Measurements from ENCODE around the gene HOXB9.

HOXB9 gene

DNA sequence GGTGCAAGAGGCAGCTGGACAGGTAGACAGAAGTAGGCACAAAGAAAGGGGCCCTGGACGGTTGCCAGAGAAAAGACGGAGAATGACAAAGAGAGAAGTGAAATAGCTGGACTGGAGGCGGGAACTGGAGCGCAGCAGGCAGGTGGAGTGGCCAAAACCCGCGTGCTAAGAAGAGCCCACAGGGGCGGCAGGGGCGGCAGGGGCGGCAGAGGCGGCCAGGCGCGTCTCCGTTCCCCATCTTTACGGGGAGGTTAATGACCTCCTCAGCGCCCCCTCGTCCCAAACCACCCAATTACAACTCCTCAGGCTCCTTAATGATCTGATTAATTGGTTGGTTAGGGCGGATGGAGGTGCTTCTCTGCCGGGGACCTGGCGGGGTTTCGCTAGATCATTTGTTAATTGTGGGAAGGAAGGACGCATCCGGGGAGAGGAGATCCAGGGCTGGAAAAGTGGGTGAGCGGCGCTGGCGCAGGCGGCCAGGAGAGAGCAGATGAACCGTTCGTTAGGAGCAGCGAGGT lies 15.4 kb upstream of the HOXB9 start:
- DNase-seq: no peak
- Histone ChIP-seq H3K4me3 (ENCODE audit: low read depth, low read length) (no peak overlapping the region), H3K27me3 (ENCODE audit: insufficient read depth, low read depth, severe bottlenecking) (peaks cover 100% of the 10 kb centered on the region), H3K36me3 (no peaks in the 10 kb centered on the region), H3K9me3 (ENCODE audit: severe bottlenecking) (peaks cover 4% of the 10 kb centered on the region), H3K27ac (no peak overlapping the region)
- TF ChIP-seq, protein P1, sequence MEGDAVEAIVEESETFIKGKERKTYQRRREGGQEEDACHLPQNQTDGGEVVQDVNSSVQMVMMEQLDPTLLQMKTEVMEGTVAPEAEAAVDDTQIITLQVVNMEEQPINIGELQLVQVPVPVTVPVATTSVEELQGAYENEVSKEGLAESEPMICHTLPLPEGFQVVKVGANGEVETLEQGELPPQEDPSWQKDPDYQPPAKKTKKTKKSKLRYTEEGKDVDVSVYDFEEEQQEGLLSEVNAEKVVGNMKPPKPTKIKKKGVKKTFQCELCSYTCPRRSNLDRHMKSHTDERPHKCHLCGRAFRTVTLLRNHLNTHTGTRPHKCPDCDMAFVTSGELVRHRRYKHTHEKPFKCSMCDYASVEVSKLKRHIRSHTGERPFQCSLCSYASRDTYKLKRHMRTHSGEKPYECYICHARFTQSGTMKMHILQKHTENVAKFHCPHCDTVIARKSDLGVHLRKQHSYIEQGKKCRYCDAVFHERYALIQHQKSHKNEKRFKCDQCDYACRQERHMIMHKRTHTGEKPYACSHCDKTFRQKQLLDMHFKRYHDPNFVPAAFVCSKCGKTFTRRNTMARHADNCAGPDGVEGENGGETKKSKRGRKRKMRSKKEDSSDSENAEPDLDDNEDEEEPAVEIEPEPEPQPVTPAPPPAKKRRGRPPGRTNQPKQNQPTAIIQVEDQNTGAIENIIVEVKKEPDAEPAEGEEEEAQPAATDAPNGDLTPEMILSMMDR (IDR thresholded peaks at IDR 0.05; ENCODE audit: low read depth, low read length): no peak

DNA sequence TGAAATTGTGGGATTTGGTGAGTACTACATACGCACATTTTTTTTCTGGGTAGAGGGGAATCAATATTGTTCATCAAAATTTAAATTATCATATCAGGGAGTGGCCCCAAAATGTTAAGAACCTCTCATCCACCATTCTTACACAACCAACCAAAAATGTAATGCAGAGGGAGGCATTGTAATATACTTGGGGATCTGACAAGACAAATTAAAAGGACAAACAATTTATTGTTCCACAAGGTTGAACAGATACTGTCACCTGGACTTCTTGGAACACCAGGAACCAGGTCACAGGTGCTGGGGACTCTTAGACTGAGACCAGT lies 14.7 kb upstream of the HOXB9 start:
- no peak overlapping the region for H3K27ac ChIP-seq
- no peak overlapping the region for H3K4me3 ChIP-seq (ENCODE audit: low read depth, low read length)
- TF ChIP-seq, protein P1 (IDR thresholded peaks at IDR 0.05; ENCODE audit: low read depth, low read length): no peak
- H3K9me3 ChIP-seq (ENCODE audit: severe bottlenecking): peaks cover 4% of the 10 kb centered on the region
- peaks cover 98% of the 10 kb centered on the region for H3K27me3 ChIP-seq (ENCODE audit: insufficient read depth, low read depth, severe bottlenecking)
- H3K36me3 ChIP-seq: no peaks in the 10 kb centered on the region
- DNase-seq: no peak

GRCh38 chr17:48639982-48640857 lies 14.1 kb upstream of the HOXB9 start:
- Histone ChIP-seq H3K27ac (no peak overlapping the region), H3K9me3 (ENCODE audit: severe bottlenecking) (peaks cover 4% of the 10 kb centered on the region), H3K4me3 (ENCODE audit: low read depth, low read length) (no peak overlapping the region), H3K27me3 (ENCODE audit: insufficient read depth, low read depth, severe bottlenecking) (peaks cover 98% of the 10 kb centered on the region), H3K36me3 (no peaks in the 10 kb centered on the region)
- TF ChIP-seq, protein P1 (IDR thresholded peaks at IDR 0.05; ENCODE audit: low read depth, low read length): no peak
- DNase-seq: no peak

GRCh38 chr17:48639136-48639535 lies 13.0 kb upstream of the HOXB9 start:
- Histone ChIP-seq H3K9me3 (ENCODE audit: severe bottlenecking) (peaks cover 7% of the 10 kb centered on the region), H3K36me3 (no peaks in the 10 kb centered on the region), H3K27me3 (ENCODE audit: insufficient read depth, low read depth, severe bottlenecking) (peaks cover 98% of the 10 kb centered on the region), H3K27ac (no peak overlapping the region), H3K4me3 (ENCODE audit: low read depth, low read length) (no peak overlapping the region)
- TF ChIP-seq, protein P1 (IDR thresholded peaks at IDR 0.05; ENCODE audit: low read depth, low read length): no peak
- no peak for DNase-seq

- H3K4me3 ChIP-seq (ENCODE audit: low read depth, low read length): no peak overlapping the region
- H3K36me3 ChIP-seq: no peaks in the 10 kb centered on the region
- no peak overlapping the region for H3K27ac ChIP-seq
- DNase-seq: no peak
- TF ChIP-seq, protein P1 (IDR thresholded peaks at IDR 0.05; ENCODE audit: low read depth, low read length): no peak
- H3K9me3 ChIP-seq (ENCODE audit: severe bottlenecking): peaks cover 21% of the 10 kb centered on the region
- peaks cover 98% of the 10 kb centered on the region for H3K27me3 ChIP-seq (ENCODE audit: insufficient read depth, low read depth, severe bottlenecking)
These were observed 11.4 kb upstream of the HOXB9 start for GRCh38 chr17:48637323-48638260.
